Endothelial cell of umbilical vein (primary cell): Measurements from ENCODE around the gene LHFPL2. TPM values are rescaled to one million over a fixed set of nuclear protein-coding genes. Genes with fewer than 3 reads are reported as not detected.

Experiments used
- BruUV-seq: library from RNA; stranded (reverse); fragments of 400-500 nt; replicated peaks from 2 replicates; lab custom pipeline; 2021; lab: Mats Ljungman, UMichigan
- CTCF ChIA-PET: fragments of 300-600, 350-600 bp; sonication (Branson Sonifier 250); formaldehyde crosslinking; loops from one replicate; lab custom pipeline; 2021; ENCODE audit warnings: antibody characterized with exemption, inconsistent platforms; lab: Charles Lee
- POLR2A ChIA-PET: fragments of 300-600, 350-600 bp; sonication (Branson Sonifier 250); formaldehyde crosslinking; loops from one replicate; lab custom pipeline; 2021; ENCODE audit warnings: antibody characterized with exemption, inconsistent platforms; lab: Charles Lee
- DNase-seq: peaks from one replicate; pipeline ENCODE4 v3.0.0-alpha.2; 2011; ENCODE audit warnings: low read depth, low spot score
- FAIRE-seq: peaks from 2 replicates; lab custom pipeline; 2011; peaks lifted over from hg19 to GRCh38; lab: Jason Lieb, UNC
- H2AFZ ChIP-seq: 2 replicates; pipeline ENCODE4 v1.6.0; 2012; ENCODE audit warnings: low read depth, low read length, control low read depth, inconsistent platforms
- H3K27ac ChIP-seq: 2 replicates; pipeline ENCODE4 v1.5.1; 2011; ENCODE audit warnings: low read depth, mild to moderate bottlenecking, control low read depth, low read length, moderate library complexity; ENCODE audit not compliant: insufficient read depth
- H3K27me3 ChIP-seq, 2 experiments: 2 replicates each; pipeline versions ENCODE4 v1.6.0 to v1.6.1; 2011; ENCODE audit warnings: low read length in 2 of 2, mixed read lengths in 1 of 2; ENCODE audit not compliant: control insufficient read depth in 2 of 2, insufficient read depth in 2 of 2
- H3K36me3 ChIP-seq, 2 experiments: 2 replicates in 1 of 2; 3 replicates in 1 of 2; pipeline ENCODE4 v1.5.1; 2011; ENCODE audit warnings: low read length in 2 of 2, mild to moderate bottlenecking in 1 of 2, moderate library complexity in 1 of 2; ENCODE audit not compliant: control insufficient read depth in 2 of 2, insufficient read depth in 2 of 2; ENCODE audit errors: extremely low read depth in 1 of 2
- H3K4me1 ChIP-seq: 3 replicates; pipeline ENCODE4 v1.5.1; 2011; ENCODE audit warnings: mild to moderate bottlenecking, low read length; ENCODE audit not compliant: control insufficient read depth, insufficient read depth; ENCODE audit errors: extremely low read depth
- H3K4me2 ChIP-seq: 2 replicates; pipeline ENCODE4 v1.6.1; 2011; ENCODE audit warnings: low read length, control low read depth, mixed read lengths; ENCODE audit not compliant: insufficient read depth
- H3K4me3 ChIP-seq, 3 experiments: fragments of 200-600 bp in 1 of 3; sonication (generic), shearing (Covaris generic) in 1 of 3; replicated peaks in 1 of 3; 2 replicates each; pipeline ENCODE4 v1.5.1; 2011 to 2016; ENCODE audit warnings: control low read depth in 3 of 3, low read length in 3 of 3, mild to moderate bottlenecking in 2 of 3, inconsistent platforms in 1 of 3, low read depth in 1 of 3, moderate library complexity in 1 of 3; ENCODE audit not compliant: insufficient read depth in 1 of 3
- H3K79me2 ChIP-seq: 2 replicates; pipeline ENCODE4 v1.6.0; 2012; ENCODE audit warnings: low read length, inconsistent platforms; ENCODE audit not compliant: control insufficient read depth, insufficient read depth
- H3K9ac ChIP-seq: replicated peaks from 2 replicates; pipeline ENCODE3; 2011; ENCODE audit warnings: low read length, control low read depth; ENCODE audit not compliant: insufficient read depth; ENCODE audit errors: extremely low read depth
- H3K9me1 ChIP-seq: replicated peaks from 3 replicates; pipeline ENCODE4 v1.6.0; 2011; ENCODE audit warnings: mild to moderate bottlenecking, low read length; ENCODE audit not compliant: control insufficient read depth, insufficient read depth; ENCODE audit errors: extremely low read depth
- H3K9me3 ChIP-seq: replicated peaks from 2 replicates; pipeline ENCODE4 v1.5.1; 2012; ENCODE audit warnings: low read length, inconsistent platforms; ENCODE audit not compliant: control insufficient read depth, insufficient read depth
- H4K20me1 ChIP-seq: replicated peaks from 2 replicates; pipeline ENCODE3; 2011; ENCODE audit warnings: mild to moderate bottlenecking, low read length; ENCODE audit not compliant: control insufficient read depth, insufficient read depth; ENCODE audit errors: extremely low read depth
- EZH2 ChIP-seq: IDR thresholded peaks from 2 replicates; pipeline ENCODE4 v1.6.1; 2012; ENCODE audit warnings: borderline replicate concordance, low read depth, mild to moderate bottlenecking, moderate library complexity, low read length, inconsistent platforms; ENCODE audit not compliant: severe bottlenecking
- FOS ChIP-seq: IDR thresholded peaks from 2 replicates; pipeline ENCODE4 v1.6.1; 2011; ENCODE audit warnings: mild to moderate bottlenecking, low read length, moderate library complexity, borderline replicate concordance; ENCODE audit not compliant: insufficient read depth
- GATA2 ChIP-seq: IDR thresholded peaks from 2 replicates; pipeline ENCODE4 v1.7.0; 2011; ENCODE audit warnings: low read depth, mild to moderate bottlenecking, moderate library complexity, mixed read lengths, low read length; ENCODE audit not compliant: insufficient read length, insufficient read depth
- JUN ChIP-seq: IDR thresholded peaks from 2 replicates; pipeline ENCODE4 v1.6.1; 2011; ENCODE audit warnings: borderline replicate concordance, low read depth; ENCODE audit not compliant: insufficient read length, insufficient read depth
- MYC ChIP-seq: IDR thresholded peaks from one replicate; pipeline ENCODE4 v1.6.1; 2011; ENCODE audit warnings: mild to moderate bottlenecking, low read depth, low read length
- POLR2A ChIP-seq: IDR thresholded peaks from 2 replicates; pipeline ENCODE4 v1.6.1; 2012; ENCODE audit warnings: low read depth, mild to moderate bottlenecking, control low read depth, low read length
- POLR2AphosphoS5 ChIP-seq: IDR thresholded peaks from 2 replicates; pipeline ENCODE4 v1.6.1; 2012; ENCODE audit warnings: low read depth, mild to moderate bottlenecking, control low read depth, low read length, moderate library complexity; ENCODE audit not compliant: insufficient read depth
- dilution Hi-C: fragments of 300-500 bp; cut with MboI; formaldehyde crosslinking; loops from one replicate; pipeline ENCODE4 v1.15.0; 2019; ENCODE audit warnings: low sequenced_read_pairs; ENCODE audit not compliant: extremely low pct_ligation_motif_present
- intact Hi-C: fragments of 100-400 bp; cut with micrococcal nuclease; formaldehyde crosslinking; loops from one replicate; pipeline ENCODE4 v1.10.0; 2022
- polyA plus RNA-seq, 4 experiments: library from polyadenylated mRNA; depleted of rRNA in 3 of 4; stranded (reverse) in 3 of 4; unstranded in 1 of 4; fragments of >200 nt; gene quantifications; 2 replicates each; pipeline versions ENCODE4 v1.2.1 to v1.2.3, GENCODE V29; 2011 to 2012; ENCODE audit warnings: missing spikeins in 1 of 4
- total RNA-seq: library from RNA; stranded (reverse); gene quantifications from 2 replicates; pipeline ENCODE4 v1.2.3, GENCODE V29; 2021
- TF ChIP-seq, protein P1 (sequence below): IDR thresholded peaks from 2 replicates; pipeline ENCODE4 v1.6.1; 2011; ENCODE audit not compliant: insufficient read depth, insufficient read length
- TF ChIP-seq, protein P2 (sequence below), 2 donors: IDR thresholded peaks; 1 replicate in 1 of 2; 2 replicates in 1 of 2; pipeline ENCODE4 v1.5.1; 2011; ENCODE audit warnings: low read length in 2 of 2, mild to moderate bottlenecking in 2 of 2, moderate library complexity in 2 of 2, control low read depth in 1 of 2, inconsistent platforms in 1 of 2, low read depth in 1 of 2; ENCODE audit not compliant: insufficient read depth in 1 of 2; ENCODE audit errors: extremely low read depth in 1 of 2

The LHFPL2 gene
- total and polyA plus RNA-seq, 2 donors (not counting 3 experiments of a cell fraction or from before 2014, with no cell fraction given) = 9.6 to 36.3 TPM

- no peaks in the 10 kb centered on the region for H3K79me2 ChIP-seq
- ChIA-PET POLR2A (no interaction called here), CTCF (no interaction called here)
- H3K4me2 ChIP-seq = no peak overlapping the region
- no peak overlapping the region for H3K9ac ChIP-seq
- DNase-seq (no peak), FAIRE-seq (no peak)
- BruUV-seq = no TSS peak
- dilution Hi-C loops (no loop called here), intact Hi-C loops (no loop called here)
- peaks cover 0 to 5% of the 10 kb centered on the region in 2 experiments for H3K36me3 ChIP-seq
- H3K9me1 ChIP-seq = no peaks in the 10 kb centered on the region
- no peak for TF ChIP-seq POLR2A
- no peak for TF ChIP-seq FOS
- no peak for TF ChIP-seq GATA2
- TF ChIP-seq MYC = no peak
- TF ChIP-seq, protein P1, sequence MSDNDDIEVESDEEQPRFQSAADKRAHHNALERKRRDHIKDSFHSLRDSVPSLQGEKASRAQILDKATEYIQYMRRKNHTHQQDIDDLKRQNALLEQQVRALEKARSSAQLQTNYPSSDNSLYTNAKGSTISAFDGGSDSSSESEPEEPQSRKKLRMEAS = no peak
- no peak for TF ChIP-seq EZH2
- TF ChIP-seq, protein P2, sequence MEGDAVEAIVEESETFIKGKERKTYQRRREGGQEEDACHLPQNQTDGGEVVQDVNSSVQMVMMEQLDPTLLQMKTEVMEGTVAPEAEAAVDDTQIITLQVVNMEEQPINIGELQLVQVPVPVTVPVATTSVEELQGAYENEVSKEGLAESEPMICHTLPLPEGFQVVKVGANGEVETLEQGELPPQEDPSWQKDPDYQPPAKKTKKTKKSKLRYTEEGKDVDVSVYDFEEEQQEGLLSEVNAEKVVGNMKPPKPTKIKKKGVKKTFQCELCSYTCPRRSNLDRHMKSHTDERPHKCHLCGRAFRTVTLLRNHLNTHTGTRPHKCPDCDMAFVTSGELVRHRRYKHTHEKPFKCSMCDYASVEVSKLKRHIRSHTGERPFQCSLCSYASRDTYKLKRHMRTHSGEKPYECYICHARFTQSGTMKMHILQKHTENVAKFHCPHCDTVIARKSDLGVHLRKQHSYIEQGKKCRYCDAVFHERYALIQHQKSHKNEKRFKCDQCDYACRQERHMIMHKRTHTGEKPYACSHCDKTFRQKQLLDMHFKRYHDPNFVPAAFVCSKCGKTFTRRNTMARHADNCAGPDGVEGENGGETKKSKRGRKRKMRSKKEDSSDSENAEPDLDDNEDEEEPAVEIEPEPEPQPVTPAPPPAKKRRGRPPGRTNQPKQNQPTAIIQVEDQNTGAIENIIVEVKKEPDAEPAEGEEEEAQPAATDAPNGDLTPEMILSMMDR (IDR thresholded peaks at IDR 0.05; ENCODE audit: extremely low read depth in 1 of 2, insufficient read depth in 1 of 2, low read depth in 1 of 2, low read length in 2 of 2) = no peak
- TF ChIP-seq JUN = no peak
- TF ChIP-seq POLR2AphosphoS5 = no peak
- no peak overlapping the region for H2AFZ ChIP-seq
- H3K27me3 ChIP-seq = no peaks in the 10 kb centered on the region
- H4K20me1 ChIP-seq = no peaks in the 10 kb centered on the region
- no peak overlapping the region for H3K27ac ChIP-seq
- no peaks in the 10 kb centered on the region for H3K9me3 ChIP-seq
- no peaks in the 10 kb centered on the region for H3K4me1 ChIP-seq
- H3K4me3 ChIP-seq = no peak overlapping the region
Observed at GRCh38 chr5:78545406-78545805, 103.2 kb downstream of the LHFPL2 start.
